Measurements from ENCODE around the gene COL5A2. TPM values are rescaled to one million over a fixed set of nuclear protein-coding genes. Genes with fewer than 3 reads are reported as not detected.

The COL5A2 gene
- polyA plus RNA-seq (3.6 and 6.6 TPM in 2 replicates), polyA minus RNA-seq (4.6 and 5.2 TPM in 2 replicates)

GRCh38 chr2:189179570-189179950, at the start of gene COL5A2:
Gene COL5A2, minus strand, starts transcription at chr2:189179761. Its CDS starts 157 bp downstream, at chr2:189179604.
- H3K4me3 ChIP-seq (ENCODE audit: low read length): no peak within 1 kb of the TSS
- no peaks in the 10 kb centered on the region for H3K9me2 ChIP-seq (ENCODE audit: insufficient read depth, low read length)
- H3K36me3 ChIP-seq (ENCODE audit: insufficient read depth, low read length): no peaks in the 10 kb centered on the region
- H3K9ac ChIP-seq (ENCODE audit: low read length): no peak within 1 kb of the TSS
- no peaks in the 10 kb centered on the region for H3K9me3 ChIP-seq (ENCODE audit: low read length)
- no peaks in the 10 kb centered on the region for H3F3A ChIP-seq (ENCODE audit: insufficient read depth, low read length, poor library complexity, severe bottlenecking)
- no peak within 1 kb of the TSS for H2AFZ ChIP-seq (ENCODE audit: low read depth, low read length)
- no peaks in the 10 kb centered on the region for H3K27me3 ChIP-seq (ENCODE audit: insufficient read depth, low read depth, low read length)
- no peak within 1 kb of the TSS for H3K27ac ChIP-seq (ENCODE audit: low read length)
- no peaks in the 10 kb centered on the region for H4K20me1 ChIP-seq (ENCODE audit: insufficient read depth)
- peaks cover 19% of the 10 kb centered on the region for H3K79me2 ChIP-seq (replicated peaks; ENCODE audit: insufficient read depth, low read length)
- TF ChIP-seq RAD21 (conservative IDR thresholded peaks at IDR 0.05): no peak
- TF ChIP-seq MXI1 (conservative IDR thresholded peaks at IDR 0.05; ENCODE audit: poor library complexity, severe bottlenecking): no peak
- TF ChIP-seq SMC3 (conservative IDR thresholded peaks at IDR 0.05; ENCODE audit: poor library complexity): no peak
- no peak for TF ChIP-seq CTCF (IDR thresholded peaks at IDR 0.05; ENCODE audit: poor library complexity, severe bottlenecking)
- no peak for TF ChIP-seq POLR2AphosphoS5 (IDR thresholded peaks at IDR 0.05)
- no peak for TF ChIP-seq TAF1 (IDR thresholded peaks at IDR 0.05; ENCODE audit: low read depth)
- TF ChIP-seq EZH2 (IDR thresholded peaks at IDR 0.05; ENCODE audit: borderline replicate concordance, insufficient read depth, low read length, poor library complexity, severe bottlenecking): no peak
- TF ChIP-seq REST (IDR thresholded peaks at IDR 0.05; ENCODE audit: borderline replicate concordance): no peak
- TF ChIP-seq EP300 (conservative IDR thresholded peaks at IDR 0.05; ENCODE audit: poor library complexity, severe bottlenecking): no peak
- no peak within 1 kb of the TSS for H3K4me2 ChIP-seq (ENCODE audit: low read length)

GRCh38 chr2:189226017-189226416, 46.5 kb upstream of the COL5A2 start:
- Histone ChIP-seq H2AFZ (ENCODE audit: low read depth, low read length) (no peak overlapping the region), H3K9ac (ENCODE audit: low read length) (no peak overlapping the region), H3K9me3 (ENCODE audit: low read length) (no peaks in the 10 kb centered on the region), H3K79me2 (replicated peaks; ENCODE audit: insufficient read depth, low read length) (no peaks in the 10 kb centered on the region), H3K4me2 (ENCODE audit: low read length) (no peak overlapping the region), H3K27ac (ENCODE audit: low read length) (no peak overlapping the region), H3K36me3 (ENCODE audit: insufficient read depth, low read length) (no peaks in the 10 kb centered on the region), H3K4me3 (ENCODE audit: low read length) (no peak overlapping the region), H4K20me1 (ENCODE audit: insufficient read depth) (no peaks in the 10 kb centered on the region), H3F3A (ENCODE audit: insufficient read depth, low read length, poor library complexity, severe bottlenecking) (no peaks in the 10 kb centered on the region), H3K9me2 (ENCODE audit: insufficient read depth, low read length) (no peaks in the 10 kb centered on the region), H3K27me3 (ENCODE audit: insufficient read depth, low read depth, low read length) (no peaks in the 10 kb centered on the region)
- TF ChIP-seq RAD21 (conservative IDR thresholded peaks at IDR 0.05): no peak
- TF ChIP-seq MXI1 (conservative IDR thresholded peaks at IDR 0.05; ENCODE audit: poor library complexity, severe bottlenecking): no peak
- TF ChIP-seq SMC3 (conservative IDR thresholded peaks at IDR 0.05; ENCODE audit: poor library complexity): no peak
- no peak for TF ChIP-seq REST (IDR thresholded peaks at IDR 0.05; ENCODE audit: borderline replicate concordance)
